ENCODE results near the gene PRDM15.

DNA sequence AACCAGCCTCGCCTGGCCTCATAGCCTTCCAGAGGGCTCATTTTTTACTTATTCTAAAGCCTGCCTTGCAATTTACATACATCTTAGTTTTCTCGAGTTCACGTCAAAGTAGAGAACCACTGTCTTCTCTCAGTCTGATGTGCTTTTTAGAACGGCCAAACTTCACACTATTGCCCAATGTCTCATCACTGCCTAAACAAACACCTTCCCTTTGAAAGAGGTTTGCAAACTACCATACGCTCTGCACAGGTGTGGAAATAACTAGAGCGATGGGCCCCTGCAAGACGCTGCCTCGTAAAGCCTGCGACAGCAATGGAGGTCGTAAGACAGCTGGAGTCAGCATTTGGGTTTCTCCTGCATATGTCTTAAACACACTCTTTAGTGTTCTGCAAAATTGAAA lies 22.6 kb downstream of the PRDM15 start:
- TF ChIP-seq CTCF (optimal IDR thresholded peaks at IDR 0.05 in 1 of 3, IDR thresholded peaks at IDR 0.05 in 1 of 3, conservative IDR thresholded peaks at IDR 0.05 in 1 of 3; ENCODE audit: extremely low read depth in 1 of 3, insufficient read depth in 2 of 3, low read length in 3 of 3) (no peak), EZH2 (IDR thresholded peaks at IDR 0.05; ENCODE audit: low read length) (no peak)
